GM19467 (cell line): ENCODE results near the gene FMNL2.

Source experiments
- ATAC-seq: cut with Tn5 transposase; IDR thresholded peaks from one replicate; pipeline ENCODE4 v1.9.1; 2021; ENCODE audit warnings: mild to moderate bottlenecking, moderate library complexity; ENCODE audit not compliant: unreplicated experiment

Gene FMNL2

GRCh38 chr2:152569186-152569585 is 234.2 kb downstream of the FMNL2 start:
- no peak for ATAC-seq

DNA sequence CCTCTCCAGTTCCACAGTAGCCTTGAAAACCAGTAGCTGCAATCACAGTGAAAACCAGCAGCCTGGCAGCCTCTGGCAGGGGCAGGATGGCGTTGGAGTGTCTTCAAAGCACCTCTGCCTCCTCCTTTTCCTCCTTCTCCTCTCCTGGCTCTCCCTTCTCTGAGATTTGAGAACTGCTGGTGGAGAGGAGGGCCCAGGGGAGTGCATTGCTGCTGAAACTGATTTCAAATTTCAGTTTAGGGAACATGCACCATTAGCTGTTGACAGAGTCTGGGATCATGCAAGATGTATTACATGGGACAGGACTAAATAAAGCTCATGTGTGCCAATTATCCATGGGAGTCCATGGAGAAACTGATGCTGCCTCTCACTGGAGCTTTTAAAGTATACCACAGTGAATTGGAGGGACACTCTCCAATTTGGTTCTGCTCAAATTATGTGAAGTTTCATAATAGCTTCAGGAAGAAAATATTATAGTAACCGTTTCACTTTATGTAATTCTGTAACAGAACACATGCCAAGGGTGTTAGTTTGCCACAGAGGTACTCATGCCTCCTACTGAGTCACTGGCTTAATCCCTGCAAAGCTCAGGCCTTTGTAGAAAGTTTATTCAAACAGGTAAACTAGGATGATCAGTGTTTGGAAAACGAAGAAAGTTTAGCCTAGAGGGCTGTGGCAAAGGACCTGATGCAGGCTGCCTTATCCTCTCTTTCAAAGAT is 236.2 kb downstream of the FMNL2 start:
- ATAC-seq = no peak

GRCh38 chr2:152572031-152572430 is 237.1 kb downstream of the FMNL2 start:
- no peak for ATAC-seq

DNA sequence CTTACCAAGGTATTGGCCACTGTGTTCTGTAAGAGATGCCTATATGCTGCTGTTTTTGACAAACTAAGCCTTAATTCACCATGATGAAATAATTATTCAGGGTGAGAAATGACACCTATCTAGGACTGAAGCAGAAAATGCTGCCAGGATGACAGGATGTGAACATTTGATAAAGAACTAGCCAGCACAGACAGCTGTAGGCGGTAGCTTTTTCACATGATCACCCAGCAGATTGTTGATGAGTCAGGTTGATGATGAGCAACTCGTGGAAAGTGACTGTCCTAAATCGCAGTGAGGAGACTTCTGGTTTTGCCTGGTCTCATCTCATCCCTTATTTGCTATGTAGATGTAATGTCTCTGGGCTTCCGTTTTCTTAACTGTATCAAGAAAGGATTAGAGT is 238.2 kb downstream of the FMNL2 start:
- ATAC-seq = peak; percentile 69

DNA sequence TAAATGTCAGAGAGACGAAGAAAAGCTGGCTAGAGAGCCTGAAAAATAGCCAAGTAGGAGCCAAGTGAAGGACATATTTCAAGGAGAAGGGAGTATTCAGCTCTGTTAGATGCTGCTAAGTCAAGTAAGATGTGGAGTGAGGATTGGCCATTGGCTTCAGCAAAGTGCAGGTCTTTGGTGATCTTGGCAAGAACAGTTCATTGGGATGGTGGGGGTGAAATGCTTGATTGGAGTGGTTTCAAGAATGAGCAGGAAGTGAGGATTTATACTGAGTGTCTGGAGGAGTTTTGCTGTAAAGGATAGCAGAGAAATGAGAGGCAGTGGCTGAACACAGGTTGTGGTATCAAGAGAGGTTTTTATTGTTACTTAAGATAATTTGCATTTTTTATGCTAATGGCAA is 242.6 kb downstream of the FMNL2 start:
- no peak for ATAC-seq

DNA sequence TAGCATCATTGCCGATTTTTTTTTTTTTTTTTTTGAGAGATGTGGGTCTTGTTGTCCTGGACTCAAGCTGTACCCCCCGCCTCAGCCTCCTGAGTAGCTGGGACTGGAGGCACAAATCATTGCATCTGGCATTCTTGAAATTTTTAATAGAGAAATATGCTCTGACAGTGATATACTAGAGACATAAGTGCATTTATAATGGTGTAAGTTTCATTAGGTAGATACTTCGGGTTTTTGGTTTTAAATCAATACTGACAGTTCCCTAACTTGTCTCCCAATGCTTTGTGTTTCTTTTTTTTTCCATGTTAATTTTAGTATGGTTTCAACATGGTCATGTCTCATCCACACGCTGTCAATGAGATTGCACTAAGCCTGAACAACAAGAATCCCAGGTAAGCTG is 243.6 kb downstream of the FMNL2 start:
- no peak for ATAC-seq

GRCh38 chr2:152580714-152581113 is 245.7 kb downstream of the FMNL2 start:
- no peak for ATAC-seq

- no peak for ATAC-seq
Measured at GRCh38 chr2:152581360-152581759, 246.4 kb downstream of the FMNL2 start.

DNA sequence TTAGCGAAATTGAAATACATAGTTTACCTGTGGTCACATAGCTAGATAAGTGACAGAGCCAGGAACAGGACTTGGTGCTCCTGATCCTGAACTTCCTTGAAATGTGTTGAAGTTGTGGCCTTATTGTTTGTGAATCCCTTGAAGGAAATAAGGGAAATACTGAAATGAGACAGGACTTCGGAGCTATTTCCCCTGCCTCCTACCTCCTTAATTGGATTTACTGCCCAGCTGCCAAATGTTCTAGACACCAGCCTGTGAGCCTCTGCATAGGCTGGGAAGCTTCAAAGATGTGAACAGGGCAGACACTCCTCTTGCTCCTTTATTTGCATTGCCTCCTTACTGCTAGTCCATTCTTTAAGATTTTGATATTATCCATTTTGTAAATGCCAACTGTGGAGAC is 247.1 kb downstream of the FMNL2 start:
- ATAC-seq = no peak

GRCh38 chr2:152583512-152584229 is 248.7 kb downstream of the FMNL2 start:
- no peak for ATAC-seq

DNA sequence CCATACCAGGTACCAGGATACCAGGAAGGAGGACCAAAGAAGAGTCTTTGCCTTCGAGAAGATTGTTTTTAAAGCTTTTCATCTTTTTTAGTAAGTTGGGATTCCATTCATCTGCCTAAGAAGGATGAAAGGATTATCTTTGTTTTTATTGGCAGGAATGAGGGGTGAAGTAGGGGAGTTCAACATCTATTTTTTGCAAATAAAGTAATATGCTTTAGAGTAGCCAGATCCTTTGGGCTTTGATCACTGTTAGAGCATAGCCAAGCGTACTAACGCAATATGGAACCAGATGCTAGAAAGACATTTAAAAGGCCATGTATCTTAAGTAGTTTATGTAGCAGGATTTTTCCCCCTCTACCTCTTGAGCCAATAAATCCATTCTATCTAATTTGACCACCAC is 249.3 kb downstream of the FMNL2 start:
- no peak for ATAC-seq

- no peak for ATAC-seq
Measured at GRCh38 chr2:152585830-152586484, 251.0 kb downstream of the FMNL2 start.

- ATAC-seq = no peak
Measured at GRCh38 chr2:152587187-152587947, 252.4 kb downstream of the FMNL2 start.

GRCh38 chr2:152588998-152589397 is 254.0 kb downstream of the FMNL2 start:
- ATAC-seq = no peak

- ATAC-seq = peak; percentile 91
Measured at GRCh38 chr2:152594022-152594766, 259.2 kb downstream of the FMNL2 start.

- no peak for ATAC-seq
Measured at GRCh38 chr2:152594792-152595191, 259.8 kb downstream of the FMNL2 start.

DNA sequence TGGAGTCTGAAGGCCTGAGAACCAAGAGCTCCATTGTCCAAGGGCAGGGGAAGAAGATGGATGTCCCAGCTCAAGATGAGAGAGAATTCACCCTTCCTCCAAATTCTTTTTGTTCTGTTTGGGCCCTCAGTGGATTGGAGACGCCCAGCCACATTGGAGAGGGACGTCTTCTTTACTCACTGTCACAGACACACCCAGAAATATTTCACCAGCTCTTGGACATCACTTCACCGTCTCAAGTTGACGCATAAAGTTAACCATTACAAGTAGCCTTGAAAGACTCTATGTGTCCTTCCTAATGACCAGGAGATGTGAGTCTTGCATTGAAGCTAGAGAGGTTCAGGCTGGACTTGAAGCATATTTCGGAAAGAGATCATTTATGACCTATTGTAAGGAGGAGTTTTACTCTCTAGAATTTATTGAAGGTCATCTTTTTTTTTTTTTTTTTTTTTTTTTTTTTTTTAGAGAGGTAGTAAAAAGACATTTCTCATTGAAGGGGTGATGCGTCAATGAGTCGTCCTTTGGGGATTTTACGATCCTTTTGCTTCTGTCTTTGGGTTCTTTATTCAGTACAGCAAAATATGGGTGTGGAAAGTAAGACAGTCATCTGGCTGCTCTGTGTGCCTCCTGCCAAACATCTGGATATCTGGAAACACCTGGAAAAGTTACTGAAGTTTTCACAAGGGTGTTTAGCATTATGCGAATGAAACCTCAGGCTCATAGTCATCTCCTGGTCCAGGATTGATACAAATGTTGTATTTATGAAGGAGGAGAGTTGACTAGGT is 264.2 kb downstream of the FMNL2 start:
- ATAC-seq = no peak

- no peak for ATAC-seq
Measured at GRCh38 chr2:152600051-152600657, 265.2 kb downstream of the FMNL2 start.

DNA sequence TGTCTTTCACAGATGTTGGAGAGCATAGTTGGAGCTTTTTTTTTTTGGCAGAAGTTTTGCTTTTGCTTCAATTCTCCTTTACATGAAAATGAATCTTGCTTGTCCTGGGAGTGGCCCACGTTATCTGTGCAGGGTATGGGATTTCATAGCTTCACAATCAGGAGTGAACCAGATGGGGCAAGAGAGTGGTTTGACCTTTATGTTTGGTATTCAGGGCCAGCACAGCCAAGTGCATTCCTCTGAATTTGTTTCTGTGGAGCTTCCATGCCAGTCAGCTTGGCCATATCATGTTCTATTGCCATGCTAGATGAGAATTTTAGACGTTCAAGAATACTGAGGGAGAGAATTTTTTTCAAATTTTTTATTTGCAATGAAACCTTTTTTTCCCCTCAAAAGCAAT is 265.7 kb downstream of the FMNL2 start:
- ATAC-seq = no peak
